Trophoblast cell (in vitro differentiated cells and primary cell): ENCODE results near the gene ZNF865.
A peak's percentile ranks its signal among the peaks of the same experiment; 100 is the strongest.

ENCODE experiments used
- DNase-seq, 2 donors: peaks; one replicate each; pipeline ENCODE4 v3.0.0-alpha.2; 2016
- H2AFZ ChIP-seq: 2 replicates; pipeline ENCODE4 v1.6.1; 2013; ENCODE audit warnings: low read length, moderate library complexity, mild to moderate bottlenecking; ENCODE audit not compliant: insufficient read depth, poor library complexity
- H2AK5ac ChIP-seq: 2 replicates; pipeline ENCODE4 v1.6.1; 2013; ENCODE audit warnings: mild to moderate bottlenecking, low read length
- H2BK120ac ChIP-seq: 2 replicates; pipeline ENCODE4 v1.6.1; 2013; ENCODE audit warnings: low read length, mild to moderate bottlenecking, moderate library complexity; ENCODE audit not compliant: insufficient read depth, poor library complexity
- H2BK12ac ChIP-seq: 2 replicates; pipeline ENCODE4 v1.6.1; 2013; ENCODE audit warnings: mild to moderate bottlenecking, low read length, moderate library complexity
- H2BK5ac ChIP-seq: 2 replicates; pipeline ENCODE4 v1.6.1; 2013; ENCODE audit warnings: low read length, low read depth, moderate library complexity, mild to moderate bottlenecking; ENCODE audit not compliant: poor library complexity
- H3K14ac ChIP-seq: 2 replicates; pipeline ENCODE4 v1.6.1; 2013; ENCODE audit warnings: mild to moderate bottlenecking, low read length
- H3K18ac ChIP-seq: 2 replicates; pipeline ENCODE4 v1.6.1; 2013; ENCODE audit warnings: mild to moderate bottlenecking, low read length
- H3K23ac ChIP-seq: 2 replicates; pipeline ENCODE4 v1.6.1; 2013; ENCODE audit warnings: low read length
- H3K27ac ChIP-seq: 2 replicates; pipeline ENCODE4 v1.5.1; 2013; ENCODE audit warnings: low read depth, mild to moderate bottlenecking, inconsistent platforms, low read length, moderate library complexity
- H3K27me3 ChIP-seq: 2 replicates; pipeline ENCODE4 v1.6.1; 2013; ENCODE audit warnings: inconsistent platforms, mild to moderate bottlenecking, low read length, moderate library complexity; ENCODE audit not compliant: insufficient read depth
- H3K36me3 ChIP-seq, 2 experiments: 1 replicate in 1 of 2; 2 replicates in 1 of 2; pipeline ENCODE4 v1.6.1; 2013; ENCODE audit warnings: low read length in 2 of 2, mild to moderate bottlenecking in 2 of 2, moderate library complexity in 1 of 2; ENCODE audit not compliant: insufficient read depth in 2 of 2, control insufficient read depth in 1 of 2
- H3K4ac ChIP-seq: 2 replicates; pipeline ENCODE4 v1.6.1; 2013; ENCODE audit warnings: low read depth, mild to moderate bottlenecking, low read length, moderate library complexity
- H3K4me1 ChIP-seq, 2 experiments: 1 replicate in 1 of 2; 2 replicates in 1 of 2; pipeline ENCODE4 v1.6.1; 2013; ENCODE audit warnings: low read length in 2 of 2, mild to moderate bottlenecking in 2 of 2, moderate library complexity in 1 of 2; ENCODE audit not compliant: insufficient read depth in 2 of 2, control insufficient read depth in 1 of 2
- H3K4me2 ChIP-seq: 2 replicates; pipeline ENCODE4 v1.6.1; 2013; ENCODE audit warnings: inconsistent platforms, mild to moderate bottlenecking, low read length, moderate library complexity
- H3K4me3 ChIP-seq: 2 replicates; pipeline ENCODE4 v1.5.1; 2013; ENCODE audit warnings: mild to moderate bottlenecking, low read depth, low read length, inconsistent platforms
- H3K79me1 ChIP-seq: one replicate; pipeline ENCODE4 v1.6.1; 2013; ENCODE audit warnings: low read length
- H3K79me2 ChIP-seq: 2 replicates; pipeline ENCODE4 v1.6.1; 2013; ENCODE audit warnings: low read length, mild to moderate bottlenecking; ENCODE audit not compliant: control insufficient read depth, insufficient read depth, poor library complexity
- H3K9ac ChIP-seq: 2 replicates; pipeline ENCODE4 v1.6.1; 2013; ENCODE audit warnings: mild to moderate bottlenecking, low read length
- H3K9me3 ChIP-seq: 2 replicates; pipeline ENCODE4 v1.6.1; 2013; ENCODE audit warnings: low read depth, mild to moderate bottlenecking, control low read depth, inconsistent platforms, low read length; ENCODE audit not compliant: insufficient read depth
- H4K12ac ChIP-seq: 2 replicates; pipeline ENCODE4 v1.6.1; 2013; ENCODE audit warnings: low read depth, mild to moderate bottlenecking, low read length, moderate library complexity
- H4K8ac ChIP-seq: 2 replicates; pipeline ENCODE4 v1.6.1; 2013; ENCODE audit warnings: low read depth, mild to moderate bottlenecking, low read length, moderate library complexity
- H4K91ac ChIP-seq: one replicate; pipeline ENCODE4 v1.6.1; 2013; ENCODE audit warnings: low read depth, mild to moderate bottlenecking, low read length, moderate library complexity
- WGBS: extraction: QIAGEN DNeasy Blood & Tissue Kit; methylation state at CpG from one replicate; pipeline ENCODE4 v1.1.7; 2013; ENCODE audit warnings: missing lambda C conversion rate; ENCODE audit not compliant: insufficient read length, insufficient coverage; ENCODE audit errors: extremely low coverage; 5-methylcytosine and 5-hydroxymethylcytosine counted together

ZNF865 gene

DNA sequence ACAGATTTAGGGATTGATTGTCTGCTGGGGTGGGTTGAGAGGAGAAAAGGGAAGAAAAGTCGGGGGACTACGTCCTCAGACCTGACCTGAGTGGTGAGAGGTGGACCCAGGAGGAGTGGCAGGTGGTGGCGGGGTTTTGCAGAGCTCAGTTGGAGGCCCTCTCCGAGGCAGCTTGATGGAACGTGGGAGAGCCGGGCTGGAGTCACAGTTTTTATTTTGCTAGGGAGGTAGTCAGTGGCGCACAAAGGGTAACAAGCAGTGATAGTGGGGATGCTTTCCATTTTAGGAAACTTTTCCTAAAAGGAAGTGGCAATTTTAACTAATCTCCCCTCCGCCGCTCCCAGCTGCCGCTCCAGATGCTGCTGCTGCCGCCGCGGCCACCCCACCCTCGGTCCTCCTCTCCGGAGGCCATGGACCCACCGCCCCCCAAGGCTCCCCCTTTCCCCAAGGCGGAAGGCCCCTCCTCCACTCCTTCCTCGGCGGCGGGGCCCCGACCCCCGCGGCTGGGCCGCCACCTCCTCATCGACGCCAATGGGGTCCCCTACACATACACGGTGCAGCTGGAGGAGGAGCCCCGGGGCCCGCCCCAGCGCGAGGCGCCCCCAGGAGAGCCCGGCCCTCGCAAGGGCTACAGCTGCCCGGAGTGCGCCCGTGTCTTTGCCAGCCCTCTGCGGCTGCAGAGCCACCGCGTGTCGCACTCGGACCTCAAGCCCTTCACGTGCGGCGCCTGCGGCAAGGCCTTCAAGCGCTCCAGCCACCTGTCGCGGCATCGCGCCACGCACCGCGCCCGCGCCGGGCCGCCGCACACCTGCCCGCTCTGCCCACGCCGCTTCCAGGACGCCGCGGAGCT lies 36.9 kb downstream of the ZNF865 start:
- Histone ChIP-seq H3K79me2 (peaks cover 20% of the 10 kb centered on the region), H2BK120ac (no peak overlapping the region), H2AK5ac (peak overlapping the region; percentile 47), H3K27me3 (no peaks in the 10 kb centered on the region), H2BK5ac (no peak overlapping the region), H3K4me1 (peaks cover 18 to 23% of the 10 kb centered on the region in 2 experiments), H3K9me3 (no peaks in the 10 kb centered on the region), H2BK12ac (no peak overlapping the region), H3K79me1 (peaks cover 20% of the 10 kb centered on the region), H3K23ac (no peak overlapping the region), H4K8ac (peak overlapping the region; percentile 39), H3K27ac (peak overlapping the region; percentile 23), H4K91ac (peak overlapping the region; percentile 46), H3K4me3 (peak overlapping the region; percentile 85), H3K18ac (no peak overlapping the region), H3K4ac (peak overlapping the region; percentile 54), H4K12ac (peak overlapping the region; percentile 28), H3K9ac (peak overlapping the region; percentile 30), H3K14ac (peak overlapping the region; percentile 2), H3K4me2 (peak overlapping the region; percentile 97), H2AFZ (no peak overlapping the region), H3K36me3 (peaks cover 16% of the 10 kb centered on the region in 2 experiments)
- DNase-seq, result peak in 1 of 2 donors; percentile 56
- no CpG with 5 or more reads among the region's 65 CpGs for WGBS

DNA sequence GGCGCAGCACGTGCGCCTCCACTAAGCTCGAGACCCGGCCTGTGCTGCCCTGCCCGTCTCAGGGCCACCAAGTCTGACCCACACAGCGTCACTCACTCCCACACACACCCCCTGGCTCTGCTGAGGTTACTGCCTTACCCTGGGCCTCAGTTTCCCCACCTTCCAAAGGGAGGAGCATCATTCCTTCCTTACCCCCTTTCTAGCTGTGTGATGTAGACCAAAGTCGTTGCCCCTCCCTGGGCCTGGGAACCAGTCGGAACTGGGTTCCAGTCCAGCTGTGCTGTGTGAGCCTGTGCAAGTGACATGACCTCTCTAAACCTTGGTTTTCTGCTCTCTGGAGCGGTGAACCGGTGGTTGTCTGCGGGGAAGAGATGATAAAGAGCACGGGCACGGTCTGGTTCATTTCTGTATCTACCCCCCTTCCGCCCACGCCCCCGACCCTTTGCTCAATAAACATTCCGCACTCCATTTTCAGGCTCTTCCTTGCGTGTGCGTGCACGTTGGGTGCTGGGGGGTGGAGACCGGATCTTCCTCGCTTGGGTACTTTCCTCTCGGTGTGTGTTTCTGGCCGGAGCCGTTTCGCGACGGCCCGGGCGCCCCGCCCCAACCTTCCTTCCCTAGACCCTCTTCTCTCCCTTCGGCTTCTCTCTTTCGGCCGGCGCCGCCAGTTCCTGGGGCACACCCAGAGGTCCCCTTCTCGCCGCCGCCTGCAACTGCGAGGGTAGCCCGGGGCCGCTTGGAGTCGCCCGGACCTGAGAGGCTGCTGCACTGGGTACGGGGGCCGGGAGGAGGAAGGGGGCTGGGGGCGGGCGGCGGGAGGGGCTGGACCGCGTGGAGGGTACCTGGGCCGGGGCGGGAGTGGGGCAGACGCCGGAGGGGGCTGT lies 37.8 kb downstream of the ZNF865 start, which contains the start of gene ZNF581:
Gene ZNF581, plus strand, starts transcription at position 647 of the 884 bp plus-strand sequence. CDS start 923 bp downstream, outside the sequence.
- Histone ChIP-seq H4K91ac (peak within 1 kb of the TSS; percentile 69), H3K79me1 (peaks cover 27% of the 10 kb centered on the region), H3K9me3 (no peaks in the 10 kb centered on the region), H4K8ac (peak within 1 kb of the TSS; percentile 85), H3K14ac (peak within 1 kb of the TSS; percentile 89), H2AFZ (peak within 1 kb of the TSS; percentile 47), H2AK5ac (peak within 1 kb of the TSS; percentile 79), H2BK5ac (peak within 1 kb of the TSS; percentile 54), H3K36me3 (peaks cover 16% of the 10 kb centered on the region in 2 experiments), H4K12ac (peak within 1 kb of the TSS; percentile 70), H3K18ac (peak within 1 kb of the TSS; percentile 22), H3K23ac (no peak within 1 kb of the TSS), H3K4ac (peak within 1 kb of the TSS; percentile 96), H3K9ac (peak within 1 kb of the TSS; percentile 94), H3K79me2 (peaks cover 24% of the 10 kb centered on the region), H3K27ac (peak within 1 kb of the TSS; percentile 48), H3K27me3 (no peaks in the 10 kb centered on the region), H3K4me2 (peak within 1 kb of the TSS; percentile 97), H2BK12ac (no peak within 1 kb of the TSS), H3K4me3 (peak within 1 kb of the TSS; percentile 85), H2BK120ac (peak within 1 kb of the TSS; percentile 21), H3K4me1 (peaks cover 18 to 25% of the 10 kb centered on the region in 2 experiments)
- peak; percentile 51 to 76 for DNase-seq
- WGBS, result no CpG with 5 or more reads among the region's 56 CpGs

DNA sequence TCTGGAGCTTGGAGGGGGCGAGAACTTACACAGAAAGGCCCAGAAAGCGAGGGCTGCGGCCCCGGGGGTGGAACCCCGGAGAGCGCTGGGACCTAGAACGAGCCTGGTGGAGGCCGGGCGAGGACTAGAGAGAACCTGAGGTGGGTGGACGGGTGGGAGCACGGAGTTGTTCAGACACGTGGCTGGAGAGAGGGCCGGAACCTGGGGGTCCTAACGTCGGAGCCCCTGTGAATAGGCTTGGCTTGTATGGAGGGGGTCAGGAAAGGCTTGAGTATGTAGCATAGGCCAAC lies 38.4 kb downstream of the ZNF865 start:
- no peak for DNase-seq
- Histone ChIP-seq H3K9ac (peak overlapping the region; percentile 94), H3K23ac (no peak overlapping the region), H2BK120ac (peak overlapping the region; percentile 21), H3K79me2 (peaks cover 27% of the 10 kb centered on the region), H2AK5ac (peak overlapping the region; percentile 79), H2BK5ac (peak overlapping the region; percentile 37), H2AFZ (no peak overlapping the region), H3K79me1 (peaks cover 31% of the 10 kb centered on the region), H4K91ac (peak overlapping the region; percentile 69), H3K4me3 (peak overlapping the region; percentile 85), H3K27me3 (no peaks in the 10 kb centered on the region), H3K4me2 (peak overlapping the region; percentile 87), H3K9me3 (no peaks in the 10 kb centered on the region), H3K4ac (peak overlapping the region; percentile 96), H2BK12ac (no peak overlapping the region), H3K36me3 (peaks cover 13% of the 10 kb centered on the region in 2 experiments), H3K4me1 (peaks cover 18 to 30% of the 10 kb centered on the region in 2 experiments), H4K8ac (peak overlapping the region; percentile 85), H4K12ac (peak overlapping the region; percentile 61), H3K14ac (peak overlapping the region; percentile 80), H3K18ac (peak overlapping the region; percentile 22), H3K27ac (no peak overlapping the region)
- no CpG with 5 or more reads among the region's 15 CpGs for WGBS

- Histone ChIP-seq H2BK120ac (peak overlapping the region; percentile 21), H2BK12ac (no peak overlapping the region)
Measured at GRCh38 chr19:55644191-55644833, 38.9 kb downstream of the ZNF865 start.

More at GRCh38 chr19:55644191-55644833, 38.9 kb downstream of the ZNF865 start:
- H2BK5ac ChIP-seq, result peak overlapping the region; percentile 37
- H3K79me2 ChIP-seq, result peaks cover 27% of the 10 kb centered on the region
- no peak overlapping the region for H2AFZ ChIP-seq
- H4K91ac ChIP-seq, result peak overlapping the region; percentile 69
- no peaks in the 10 kb centered on the region for H3K27me3 ChIP-seq
- peaks cover 13% of the 10 kb centered on the region in 2 experiments for H3K36me3 ChIP-seq
- peak overlapping the region; percentile 62 for H4K12ac ChIP-seq
- H3K9ac ChIP-seq, result peak overlapping the region; percentile 94
- peak overlapping the region; percentile 85 for H4K8ac ChIP-seq
- H2AK5ac ChIP-seq, result peak overlapping the region; percentile 79
- WGBS, result no CpG with 5 or more reads among the region's 12 CpGs
- H3K18ac ChIP-seq, result no peak overlapping the region
- peaks cover 31% of the 10 kb centered on the region for H3K79me1 ChIP-seq
- H3K4me2 ChIP-seq, result peak overlapping the region; percentile 87
- peak overlapping the region; percentile 80 for H3K14ac ChIP-seq
- no peak overlapping the region for H3K23ac ChIP-seq
- H3K4me1 ChIP-seq, result peaks cover 18 to 32% of the 10 kb centered on the region in 2 experiments
- H3K4me3 ChIP-seq, result peak overlapping the region; percentile 85
- no peak overlapping the region for H3K27ac ChIP-seq
- DNase-seq, result no peak
- H3K9me3 ChIP-seq, result no peaks in the 10 kb centered on the region
- H3K4ac ChIP-seq, result peak overlapping the region; percentile 96
